AG09319 (cell line): ENCODE measurements around the gene CEP85.

Experiments used
- DNase-seq: peaks from one replicate; pipeline ENCODE4 v3.0.0-alpha.2; 2010; ENCODE audit warnings: low read depth; ENCODE audit errors: extremely low read depth
- TF ChIP-seq, protein P1 (sequence below): IDR thresholded peaks from 2 replicates; pipeline ENCODE4 v1.5.1; 2011; ENCODE audit warnings: low read depth, mild to moderate bottlenecking, inconsistent platforms, low read length, moderate library complexity

Gene CEP85

GRCh38 chr1:26254404-26254803 is 20.4 kb downstream of the CEP85 start:
- DNase-seq, result no peak
- TF ChIP-seq, protein P1, sequence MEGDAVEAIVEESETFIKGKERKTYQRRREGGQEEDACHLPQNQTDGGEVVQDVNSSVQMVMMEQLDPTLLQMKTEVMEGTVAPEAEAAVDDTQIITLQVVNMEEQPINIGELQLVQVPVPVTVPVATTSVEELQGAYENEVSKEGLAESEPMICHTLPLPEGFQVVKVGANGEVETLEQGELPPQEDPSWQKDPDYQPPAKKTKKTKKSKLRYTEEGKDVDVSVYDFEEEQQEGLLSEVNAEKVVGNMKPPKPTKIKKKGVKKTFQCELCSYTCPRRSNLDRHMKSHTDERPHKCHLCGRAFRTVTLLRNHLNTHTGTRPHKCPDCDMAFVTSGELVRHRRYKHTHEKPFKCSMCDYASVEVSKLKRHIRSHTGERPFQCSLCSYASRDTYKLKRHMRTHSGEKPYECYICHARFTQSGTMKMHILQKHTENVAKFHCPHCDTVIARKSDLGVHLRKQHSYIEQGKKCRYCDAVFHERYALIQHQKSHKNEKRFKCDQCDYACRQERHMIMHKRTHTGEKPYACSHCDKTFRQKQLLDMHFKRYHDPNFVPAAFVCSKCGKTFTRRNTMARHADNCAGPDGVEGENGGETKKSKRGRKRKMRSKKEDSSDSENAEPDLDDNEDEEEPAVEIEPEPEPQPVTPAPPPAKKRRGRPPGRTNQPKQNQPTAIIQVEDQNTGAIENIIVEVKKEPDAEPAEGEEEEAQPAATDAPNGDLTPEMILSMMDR, result no peak

GRCh38 chr1:26257222-26257621 is 23.2 kb downstream of the CEP85 start:
- TF ChIP-seq, protein P1, result no peak
- no peak for DNase-seq

- TF ChIP-seq, protein P1, result no peak
- no peak for DNase-seq
These were observed 25.0 kb downstream of the CEP85 start for GRCh38 chr1:26259005-26259404.

DNA sequence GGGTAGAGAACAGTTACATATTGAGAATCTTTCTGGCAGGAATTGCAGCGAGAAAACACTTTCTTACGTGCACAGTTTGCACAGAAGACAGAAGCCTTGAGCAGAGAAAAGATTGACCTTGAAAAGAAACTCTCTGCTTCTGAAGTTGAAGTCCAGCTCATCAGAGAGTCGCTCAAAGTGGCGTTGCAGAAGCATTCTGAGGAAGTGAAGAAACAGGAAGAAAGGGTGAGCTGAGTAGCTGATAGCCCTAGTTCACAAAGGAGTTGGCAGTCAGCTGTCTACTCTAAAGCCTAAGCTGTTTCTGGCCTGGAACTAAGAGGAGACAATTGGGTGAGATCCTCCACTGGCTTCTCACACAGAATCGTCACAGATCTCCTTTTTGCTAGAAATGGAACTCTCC is 25.6 kb downstream of the CEP85 start:
- TF ChIP-seq, protein P1, result no peak
- no peak for DNase-seq

- TF ChIP-seq, protein P1, result no peak
- DNase-seq, result no peak
These were observed 29.2 kb downstream of the CEP85 start for GRCh38 chr1:26263212-26263611.

DNA sequence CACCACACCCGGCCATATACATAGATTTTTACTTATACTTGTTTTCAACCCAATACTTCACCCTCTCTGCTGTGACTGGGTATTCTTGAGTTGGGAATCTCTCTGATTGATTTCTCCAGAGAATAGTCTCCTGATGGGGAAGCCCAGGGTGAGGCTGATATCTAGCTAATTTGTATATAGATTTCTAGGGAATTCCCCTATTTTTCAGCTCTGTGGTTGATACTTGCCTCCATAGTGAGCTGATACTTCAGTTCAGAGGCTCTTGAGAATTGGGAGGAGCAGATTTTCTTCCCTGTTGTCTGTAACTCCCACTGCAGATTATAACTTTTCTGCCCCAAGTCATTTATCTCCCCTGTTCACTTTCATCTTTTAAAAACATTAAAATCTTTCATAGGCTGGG is 31.4 kb downstream of the CEP85 start:
- DNase-seq, result no peak
- TF ChIP-seq, protein P1, result no peak

GRCh38 chr1:26268290-26269197 is 34.5 kb downstream of the CEP85 start:
- TF ChIP-seq, protein P1, result no peak
- no peak for DNase-seq
